AG04449 (cell line): ENCODE data around the gene AP1M1.

Source experiments
- CTCF ChIA-PET: fragments of 350-600 bp; formaldehyde crosslinking; extraction: SDS; loops from one replicate; lab custom pipeline; 2021; ENCODE audit warnings: antibody characterized with exemption; lab: Yijun Ruan, JAX
- POLR2A ChIA-PET: fragments of 400-600, 350-600 bp; formaldehyde crosslinking; extraction: SDS; loops from one replicate; lab custom pipeline; 2020; ENCODE audit warnings: antibody characterized with exemption, inconsistent platforms; lab: Yijun Ruan, JAX
- DNase-seq: peaks from one replicate; pipeline ENCODE4 v3.0.0-alpha.2; 2010; ENCODE audit warnings: low read depth, low spot score
- H3K4me3 ChIP-seq: 2 replicates; pipeline ENCODE4 v1.5.1; 2011; ENCODE audit warnings: low read depth, mild to moderate bottlenecking, control low read depth, low read length
- TF ChIP-seq, protein P1 (sequence below): IDR thresholded peaks from one replicate; pipeline ENCODE4 v1.5.1; 2011; ENCODE audit warnings: mild to moderate bottlenecking, moderate library complexity, low read length, control low read depth, inconsistent platforms; ENCODE audit not compliant: insufficient read depth; ENCODE audit errors: missing control alignments

Gene AP1M1

DNA sequence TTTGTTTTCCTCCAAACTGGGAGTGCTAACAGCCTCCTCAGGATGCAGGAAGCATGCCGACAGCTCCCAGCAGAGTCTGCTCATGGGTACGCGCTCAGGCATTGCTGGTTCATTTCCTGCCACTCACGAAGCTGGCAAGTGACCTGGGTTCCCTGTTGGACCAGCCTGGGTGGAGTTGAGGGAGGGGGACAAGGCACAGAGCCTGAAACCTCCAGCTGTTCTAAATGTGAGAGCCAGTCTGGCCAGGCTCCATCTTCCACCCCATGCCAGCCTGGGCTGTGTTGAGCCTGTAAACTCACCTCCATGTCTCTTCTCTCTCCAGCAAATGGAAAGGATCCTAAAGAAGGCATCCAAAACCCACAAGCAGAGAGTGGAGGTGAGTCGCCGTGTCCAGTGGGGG is 7.5 kb upstream of the AP1M1 start:
- POLR2A ChIA-PET, result no interaction called here
- no peak for DNase-seq
- H3K4me3 ChIP-seq, result no peak overlapping the region
- CTCF ChIA-PET, result interaction anchor here (1.4 to 7.2 kb wide), 2 partner anchors 149 to 228 kb away, joined by 3 to 101 read pairs; no protein-coding TSS in a partner anchor
- TF ChIP-seq, protein P1, sequence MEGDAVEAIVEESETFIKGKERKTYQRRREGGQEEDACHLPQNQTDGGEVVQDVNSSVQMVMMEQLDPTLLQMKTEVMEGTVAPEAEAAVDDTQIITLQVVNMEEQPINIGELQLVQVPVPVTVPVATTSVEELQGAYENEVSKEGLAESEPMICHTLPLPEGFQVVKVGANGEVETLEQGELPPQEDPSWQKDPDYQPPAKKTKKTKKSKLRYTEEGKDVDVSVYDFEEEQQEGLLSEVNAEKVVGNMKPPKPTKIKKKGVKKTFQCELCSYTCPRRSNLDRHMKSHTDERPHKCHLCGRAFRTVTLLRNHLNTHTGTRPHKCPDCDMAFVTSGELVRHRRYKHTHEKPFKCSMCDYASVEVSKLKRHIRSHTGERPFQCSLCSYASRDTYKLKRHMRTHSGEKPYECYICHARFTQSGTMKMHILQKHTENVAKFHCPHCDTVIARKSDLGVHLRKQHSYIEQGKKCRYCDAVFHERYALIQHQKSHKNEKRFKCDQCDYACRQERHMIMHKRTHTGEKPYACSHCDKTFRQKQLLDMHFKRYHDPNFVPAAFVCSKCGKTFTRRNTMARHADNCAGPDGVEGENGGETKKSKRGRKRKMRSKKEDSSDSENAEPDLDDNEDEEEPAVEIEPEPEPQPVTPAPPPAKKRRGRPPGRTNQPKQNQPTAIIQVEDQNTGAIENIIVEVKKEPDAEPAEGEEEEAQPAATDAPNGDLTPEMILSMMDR, result no peak

DNA sequence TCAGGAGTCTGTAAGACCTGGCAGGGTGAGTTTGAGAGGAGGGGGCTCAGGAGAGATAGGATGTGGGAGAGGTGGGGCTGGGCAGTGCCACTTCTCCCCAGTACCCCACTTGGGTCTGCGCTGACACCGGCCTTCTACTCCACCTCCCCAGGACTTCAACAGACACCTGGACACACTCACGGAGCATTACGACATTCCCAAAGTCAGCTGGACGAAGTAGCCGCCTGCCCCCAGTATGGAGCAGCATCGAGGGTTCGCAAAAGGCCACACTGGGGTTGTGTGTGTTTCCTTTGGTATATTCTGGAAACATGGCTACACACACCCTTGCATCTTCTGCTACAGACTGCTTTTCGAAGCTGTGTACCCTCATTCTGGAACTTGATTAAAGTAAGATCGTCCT is 7.0 kb upstream of the AP1M1 start:
- POLR2A ChIA-PET, result no interaction called here
- TF ChIP-seq, protein P1, result no peak
- CTCF ChIA-PET, result interaction anchor here (7.2 kb wide), 1 partner anchor 149 kb away, joined by 101 read pairs; no protein-coding TSS in a partner anchor
- H3K4me3 ChIP-seq, result no peak overlapping the region
- DNase-seq, result no peak

DNA sequence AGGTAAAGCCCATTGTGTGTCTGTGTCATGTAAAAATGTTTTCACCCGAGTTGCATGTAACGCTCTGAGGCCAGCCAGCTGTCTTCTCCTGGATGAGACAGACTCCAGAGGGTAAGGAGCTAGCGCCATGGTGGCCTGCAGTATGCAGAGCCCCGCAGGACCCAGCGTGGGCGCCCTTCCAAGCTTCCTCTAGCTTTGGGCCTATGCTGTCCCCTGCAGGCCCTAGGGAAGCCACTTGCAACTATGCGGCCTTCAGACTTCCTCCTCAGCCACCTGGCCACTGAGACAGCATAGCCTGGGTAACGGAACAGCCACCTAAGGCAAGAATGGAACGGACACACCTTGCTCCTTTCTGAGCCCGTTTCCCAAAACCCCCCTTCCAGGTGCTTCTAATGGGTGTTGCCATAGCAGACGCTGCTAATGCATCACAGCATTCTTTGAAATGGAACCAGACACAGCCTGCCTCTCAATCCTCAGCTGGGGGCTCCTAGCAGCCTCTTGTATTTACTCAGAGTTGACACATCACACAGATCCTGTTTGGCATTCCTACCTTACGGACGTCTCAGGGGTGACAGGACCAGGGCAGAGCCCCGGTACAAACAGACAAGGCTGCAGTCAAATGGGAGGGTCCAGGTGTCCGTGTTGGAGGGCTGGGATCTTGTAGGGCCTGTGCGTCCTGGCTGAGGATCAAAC is 6.3 kb upstream of the AP1M1 start:
- TF ChIP-seq, protein P1, result no peak
- no peak for DNase-seq
- POLR2A ChIA-PET, result interaction anchor here (0.6 kb wide), 1 partner anchor 101 kb away, joined by 3 read pairs; no protein-coding TSS in a partner anchor
- no peak overlapping the region for H3K4me3 ChIP-seq
- CTCF ChIA-PET, result no interaction called here

DNA sequence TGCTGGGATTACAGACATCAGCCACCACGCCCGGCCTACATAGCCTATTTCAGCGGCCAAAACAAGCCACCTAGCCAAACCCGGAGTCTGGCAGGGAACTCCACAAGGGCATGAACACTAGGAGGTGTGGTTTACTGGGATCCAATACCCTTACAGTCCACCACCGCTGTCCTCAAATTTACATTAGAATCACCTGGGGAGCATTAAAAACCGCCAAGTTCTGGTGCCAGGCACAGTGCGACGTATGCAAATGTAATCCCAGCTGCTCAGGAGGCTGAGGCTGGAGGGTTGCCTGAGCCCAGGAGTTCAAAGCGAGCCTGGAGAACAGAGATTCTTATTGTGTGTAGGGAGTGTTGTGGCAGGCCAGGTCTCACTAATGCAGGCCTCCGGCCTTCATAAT is 4.2 kb upstream of the AP1M1 start:
- ChIA-PET CTCF (interaction anchor here (1.8 to 5.6 kb wide), 3 partner anchors 8 to 152 kb away, joined by 4 to 27 read pairs (median 8); partner anchors contain the start of gene FAM32A), POLR2A (interaction anchor here (0.6 to 0.9 kb wide), 2 partner anchors 8 to 75 kb away, joined by 3 to 4 read pairs; partner anchors contain the start of gene FAM32A)
- no peak for DNase-seq
- no peak overlapping the region for H3K4me3 ChIP-seq
- TF ChIP-seq, protein P1, result no peak

DNA sequence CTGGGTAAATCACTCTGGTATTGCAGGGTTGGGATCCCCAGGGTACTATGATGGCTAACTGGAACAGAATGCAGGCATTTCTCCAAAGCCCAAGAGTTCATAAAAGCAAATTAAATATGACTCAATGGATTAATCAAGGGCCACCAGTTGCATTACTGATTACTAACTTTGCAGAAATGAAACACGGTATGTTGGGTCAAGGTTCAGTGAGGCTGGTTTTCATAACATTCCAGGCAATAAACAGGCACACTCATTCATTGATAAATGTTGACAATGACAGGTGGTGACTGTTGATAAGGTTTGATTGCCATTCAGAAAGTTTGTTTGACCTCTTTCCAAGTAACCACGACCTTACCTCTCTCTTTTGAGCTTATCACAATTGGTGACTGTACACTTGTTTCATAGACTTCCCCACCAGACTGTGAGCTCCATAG is 506 bp upstream of the AP1M1 start:
- peak overlapping the region; percentile 97 for H3K4me3 ChIP-seq
- ChIA-PET POLR2A (interaction anchor here (1.1 to 1.5 kb wide), 4 partner anchors 12 to 127 kb away, joined by 3 to 4 read pairs (median 4); partner anchors contain the start of genes FAM32A, KLF2 and RAB8A), CTCF (interaction anchor here (1.0 to 5.6 kb wide), 5 partner anchors 12 to 189 kb away, joined by 3 to 27 read pairs (median 5); partner anchors contain the start of gene FAM32A)
- TF ChIP-seq, protein P1, result no peak
- peak; percentile 79 for DNase-seq

DNA sequence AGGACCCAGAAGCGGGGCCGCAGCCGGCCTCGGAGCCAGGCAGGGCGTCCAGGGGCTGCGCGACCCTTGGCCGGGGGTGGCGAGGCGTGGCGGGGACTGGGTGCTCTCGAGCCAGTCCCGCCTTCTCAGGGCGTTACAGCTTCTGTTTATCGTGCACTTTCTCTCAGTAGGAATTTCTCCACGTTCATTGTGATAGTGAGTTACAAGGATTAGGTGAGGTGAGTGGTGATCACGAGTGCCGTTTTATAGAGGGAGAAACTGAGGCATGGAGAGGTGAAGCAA is 600 bp downstream of the AP1M1 start:
- ChIA-PET POLR2A (interaction anchor here (1.1 to 1.5 kb wide), 3 partner anchors 13 to 126 kb away, joined by 3 to 4 read pairs (median 4); partner anchors contain the start of genes FAM32A, KLF2 and RAB8A), CTCF (interaction anchor here (1.3 to 5.6 kb wide), 3 partner anchors 13 to 188 kb away, joined by 5 to 27 read pairs (median 11); partner anchors contain the start of gene FAM32A)
- TF ChIP-seq, protein P1, result no peak
- H3K4me3 ChIP-seq, result peak overlapping the region; percentile 97
- DNase-seq, result no peak
